ENCODE measurements around the gene SLX4IP. TPM values are rescaled to one million over a fixed set of nuclear protein-coding genes. Genes with fewer than 3 reads are reported as not detected.

SLX4IP gene
- total and polyA plus RNA-seq, 2 of the 13 experiments (the other 11 are each of a cell fraction or from before 2014, with no cell fraction given) = 3.6 to 7.3 TPM

GRCh38 chr20:10511509-10512251, 76.6 kb downstream of the SLX4IP start (continued):
- TF ChIP-seq ZHX1 (CRISPR knock-in tag; IDR thresholded peaks at IDR 0.05; ENCODE audit: low read depth) = no peak
- peak; percentile 99 for TF ChIP-seq NFE2L2 (IDR thresholded peaks at IDR 0.05; ENCODE audit: low read length)
- TF ChIP-seq ZNF768 (CRISPR knock-in tag; IDR thresholded peaks at IDR 0.05) = no peak
- no peak for TF ChIP-seq ARID2 (CRISPR knock-in tag; IDR thresholded peaks at IDR 0.05; ENCODE audit: borderline replicate concordance)
- no peak for TF ChIP-seq ZFY (CRISPR knock-in tag; IDR thresholded peaks at IDR 0.05)
- peak; percentile 54; the same call in 1 of the 2 replicates for TF ChIP-seq ELF1 (CRISPR knock-in tag; IDR thresholded peaks at IDR 0.05)
- TF ChIP-seq KMT2A (CRISPR knock-in tag; IDR thresholded peaks at IDR 0.05) = 0 out of 2 replicates have a peak, but pooled peaks have one; percentile 42
- peak; percentile 82 for TF ChIP-seq HMG20A (CRISPR knock-in tag; IDR thresholded peaks at IDR 0.05; ENCODE audit: borderline replicate concordance)
- no peak for TF ChIP-seq NCOA5 (CRISPR knock-in tag; IDR thresholded peaks at IDR 0.05)
- no peak for TF ChIP-seq TARDBP (CRISPR knock-in tag; IDR thresholded peaks at IDR 0.05)
- no peak for TF ChIP-seq FUBP1 (CRISPR knock-in tag; IDR thresholded peaks at IDR 0.05; ENCODE audit: borderline replicate concordance)
- TF ChIP-seq ZNF496 (CRISPR knock-in tag; IDR thresholded peaks at IDR 0.05; ENCODE audit: insufficient replicate concordance) = no peak
- no peak for TF ChIP-seq ZMAT5 (CRISPR knock-in tag; IDR thresholded peaks at IDR 0.05; ENCODE audit: borderline replicate concordance, low read depth)
- TF ChIP-seq PLSCR1 (CRISPR knock-in tag; IDR thresholded peaks at IDR 0.05; ENCODE audit: borderline replicate concordance) = no peak
- TF ChIP-seq ZNF430 (CRISPR knock-in tag; IDR thresholded peaks at IDR 0.05) = 0 out of 2 replicates have a peak, but pooled peaks have one; percentile 47
- TF ChIP-seq REXO4 (CRISPR knock-in tag; IDR thresholded peaks at IDR 0.05; ENCODE audit: borderline replicate concordance) = no peak
- no peak for TF ChIP-seq HMGXB3 (CRISPR knock-in tag; IDR thresholded peaks at IDR 0.05; ENCODE audit: borderline replicate concordance)
- peak; percentile 45; the same call in 1 of the 2 replicates for TF ChIP-seq TFAP4 (IDR thresholded peaks at IDR 0.05; ENCODE audit: borderline replicate concordance, low read depth)
